HG03575 (cell line): ENCODE data around the gene ACACB.

Experiments used
- ATAC-seq: cut with Tn5 transposase; IDR thresholded peaks from one replicate; pipeline ENCODE4 v1.9.1; 2021; ENCODE audit not compliant: unreplicated experiment, insufficient number of reproducible peaks, low FRiP score; ENCODE audit errors: extremely low read depth

ACACB gene

GRCh38 chr12:109305547-109305946, 189.2 kb downstream of the ACACB start:
- ATAC-seq, result no peak

- ATAC-seq, result no peak
Measured at GRCh38 chr12:109307051-109307450, 190.7 kb downstream of the ACACB start.

DNA sequence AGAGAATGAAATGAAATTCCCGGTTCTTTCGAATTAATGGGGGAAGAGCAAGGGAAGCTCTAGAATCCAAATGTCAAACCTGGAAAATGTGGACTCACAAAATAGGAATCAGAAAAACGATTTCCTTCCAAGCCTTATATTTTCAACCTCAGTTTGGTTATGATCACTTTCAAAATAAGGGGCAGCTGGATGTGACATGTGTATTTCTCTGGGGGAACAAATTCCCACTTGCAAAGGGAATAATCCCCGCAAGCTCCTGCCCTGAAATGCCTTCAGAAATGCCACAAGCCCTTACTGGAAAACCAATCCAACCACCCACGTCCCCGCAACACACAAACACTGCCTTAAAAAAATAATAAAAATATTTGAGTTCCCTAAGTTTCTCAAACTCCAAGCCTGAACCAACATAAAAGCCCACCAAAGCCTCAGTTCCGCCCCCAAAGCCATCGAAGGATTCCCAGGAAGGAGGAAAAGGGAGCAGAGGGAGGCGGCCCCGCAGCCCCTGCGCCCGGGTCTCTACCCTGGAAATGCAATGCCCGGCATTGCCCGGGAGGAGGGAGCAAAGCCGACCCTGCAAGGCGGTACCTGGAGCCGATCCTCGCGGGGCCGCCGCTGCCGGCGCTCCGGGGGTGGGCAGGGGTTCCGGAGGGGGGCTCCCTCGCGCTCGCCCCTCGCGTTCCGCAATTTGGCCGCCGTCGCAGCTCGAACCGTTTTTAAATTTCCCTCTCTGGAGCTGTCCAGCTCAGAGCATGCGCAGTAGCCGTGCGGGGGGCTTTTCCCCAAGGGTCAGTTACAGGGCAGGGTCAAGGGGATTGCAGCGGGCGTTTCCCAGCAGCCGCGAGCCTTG, 192.4 kb downstream of the ACACB start, which contains the start of gene FOXN4:
TSS of gene FOXN4 (minus strand) at position 751 of the 847 bp plus-strand sequence. CDS start 963 bp downstream, outside the sequence.
- ATAC-seq, result no peak

- no peak for ATAC-seq
Measured at GRCh38 chr12:109309381-109310246, 193.2 kb downstream of the ACACB start.

DNA sequence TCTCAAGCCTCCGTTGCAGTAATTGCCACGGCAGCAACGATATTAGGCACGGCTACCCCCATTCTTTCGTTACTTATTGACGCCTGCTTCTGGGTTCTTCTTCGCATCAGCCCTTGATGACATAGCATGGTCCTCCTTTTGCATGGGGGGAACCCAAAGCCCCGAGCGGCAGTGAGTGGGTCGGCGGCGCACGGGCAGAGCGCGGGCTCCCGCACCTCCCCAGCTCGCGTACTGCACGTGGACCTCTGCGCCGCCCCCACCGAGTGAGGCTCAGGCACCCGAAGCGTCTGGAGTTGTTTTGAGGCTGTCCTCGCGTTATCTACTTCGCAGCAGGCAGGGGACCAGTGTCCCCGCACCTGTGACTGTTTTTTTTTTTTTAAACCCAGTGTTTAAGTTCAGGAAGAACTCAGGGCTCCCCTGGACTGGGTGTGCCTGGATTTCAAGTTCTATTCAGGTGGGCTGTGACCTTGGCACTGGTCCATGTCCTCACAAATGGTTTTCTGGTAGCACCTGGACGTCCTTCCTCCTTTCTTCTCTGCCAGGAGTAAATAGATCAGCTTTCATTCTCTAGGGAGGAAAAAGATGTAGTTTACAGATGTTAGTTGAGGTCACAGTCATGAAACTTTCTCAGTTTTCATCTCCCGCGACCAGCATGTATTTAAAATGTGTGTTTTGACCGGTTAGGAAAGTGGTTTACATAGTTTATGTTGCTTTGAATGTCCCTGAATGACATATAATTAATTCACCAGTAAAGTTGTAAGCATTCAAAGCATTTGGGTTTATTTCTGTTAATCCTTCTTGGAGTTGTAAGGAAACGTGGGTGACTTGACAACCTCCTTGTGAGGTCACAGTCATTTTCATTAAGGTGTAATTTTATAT, 194.1 kb downstream of the ACACB start:
- no peak for ATAC-seq
